Lung (tissue), 12 donors: Measurements from ENCODE around the gene RFX8. TPM values are rescaled to one million over a fixed set of nuclear protein-coding genes. Genes with fewer than 3 reads are reported as not detected.

ENCODE experiments used
- ATAC-seq: fragments of 200-7000 bp; cut with Tn5 transposase; one replicate; pipeline ENCODE4 v1.9.1; 2020; ENCODE audit warnings: moderate number of reproducible peaks; ENCODE audit not compliant: insufficient read depth, low FRiP score
- DNase-seq, 3 donors: peaks; one replicate each; pipeline ENCODE4 v3.0.0-alpha.2; 2013 to 2017
- H3K27ac ChIP-seq, 2 donors: one replicate each; pipeline ENCODE4 v1.5.1; 2013; ENCODE audit warnings: mild to moderate bottlenecking in 2 of 2, moderate library complexity in 2 of 2, control low read depth in 1 of 2, inconsistent platforms in 1 of 2, low read depth in 1 of 2, low read length in 1 of 2
- H3K27me3 ChIP-seq, 3 donors: one replicate each; pipeline ENCODE4 v1.5.1; 2013; ENCODE audit warnings: low read length in 2 of 3; ENCODE audit not compliant: control insufficient read depth in 3 of 3, insufficient read depth in 3 of 3
- H3K36me3 ChIP-seq, 4 donors: one replicate each; pipeline ENCODE4 v1.5.1; 2013; ENCODE audit warnings: low read length in 4 of 4, mild to moderate bottlenecking in 1 of 4, moderate library complexity in 1 of 4; ENCODE audit not compliant: control insufficient read depth in 4 of 4, insufficient read depth in 4 of 4
- H3K4me1 ChIP-seq, 5 donors: one replicate each; pipeline ENCODE4 v1.5.1; 2013; ENCODE audit warnings: low read length in 5 of 5, mild to moderate bottlenecking in 2 of 5, moderate library complexity in 1 of 5; ENCODE audit not compliant: control insufficient read depth in 5 of 5, insufficient read depth in 5 of 5
- H3K4me3 ChIP-seq: one replicate; pipeline ENCODE4 v1.5.1; 2013; ENCODE audit warnings: mild to moderate bottlenecking, control low read depth, moderate library complexity
- H3K9ac ChIP-seq, 2 donors: one replicate each; pipeline ENCODE4 v1.5.1; 2013; ENCODE audit warnings: low read length in 2 of 2, control low read depth in 1 of 2; ENCODE audit not compliant: insufficient read depth in 1 of 2
- H3K9me3 ChIP-seq, 4 donors: one replicate each; pipeline ENCODE4 v1.5.1; 2013; ENCODE audit warnings: low read length in 3 of 4, mild to moderate bottlenecking in 1 of 4, moderate library complexity in 1 of 4; ENCODE audit not compliant: control insufficient read depth in 4 of 4, insufficient read depth in 3 of 4
- WGBS, 2 donors: extraction: QIAGEN DNeasy Blood & Tissue Kit; methylation state at CpG; one replicate each; pipeline ENCODE4 v1.1.7; 2013; 5-methylcytosine and 5-hydroxymethylcytosine counted together
- polyA plus RNA-seq, 2 donors: library from polyadenylated mRNA; stranded (reverse); fragments of 200-250 nt; gene quantifications; one replicate each; pipeline ENCODE4 v1.2.1, GENCODE V29; 2013
- total RNA-seq, 2 donors: library from RNA; depleted of rRNA in 1 of 2; stranded (reverse); fragments of >200 nt in 1 of 2; gene quantifications; one replicate each; pipeline ENCODE4 v1.2.1, GENCODE V29; 2014 to 2021
- TF ChIP-seq, protein P1 (sequence below): IDR thresholded peaks from 2 replicates; pipeline ENCODE4 v1.5.1; 2012; ENCODE audit warnings: mild to moderate bottlenecking; ENCODE audit errors: control extremely low read depth, extremely low read depth
- donor health status: control.
- donor health status: control.
- donor health status: Bipolar disorder and iron deficiency.
- donor health status: healthy.
- donor health status: DM: yes; HTN: yes; CAD: no.

Gene RFX8
- total and polyA plus RNA-seq, 4 donors: 0.11 to 0.88 (median 0.36) TPM

DNA sequence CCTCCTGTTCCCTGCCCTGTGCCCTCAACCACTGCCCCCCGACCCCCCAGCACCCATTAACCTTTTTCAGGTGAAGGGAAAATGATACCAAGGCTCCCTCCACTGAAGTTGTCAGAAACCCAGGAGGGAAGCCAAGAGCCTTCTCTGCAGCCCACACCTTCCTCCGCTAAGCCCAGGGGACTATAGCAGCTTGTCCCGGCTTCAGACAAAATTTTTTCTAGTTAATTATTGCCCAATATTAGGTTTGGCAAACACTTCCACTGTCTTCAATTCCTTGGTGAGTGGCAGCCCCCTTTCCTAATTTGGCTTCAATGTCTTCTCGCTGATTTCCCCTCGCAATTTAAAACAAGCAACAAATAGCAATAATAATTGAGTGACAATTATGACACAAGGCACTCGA lies 23.9 kb downstream of the RFX8 start:
- no peak for ATAC-seq
- no peak for DNase-seq
- Histone ChIP-seq H3K9me3 (no peaks in the 10 kb centered on the region), H3K36me3 (no peaks in the 10 kb centered on the region), H3K27ac (no peak overlapping the region), H3K9ac (no peak overlapping the region), H3K4me3 (no peak overlapping the region), H3K4me1 (no peaks in the 10 kb centered on the region), H3K27me3 (no peaks in the 10 kb centered on the region)
- 55 to 74% methylated on average over 6 of the region's 6 CpGs for WGBS, 2 donors
- TF ChIP-seq, protein P1, sequence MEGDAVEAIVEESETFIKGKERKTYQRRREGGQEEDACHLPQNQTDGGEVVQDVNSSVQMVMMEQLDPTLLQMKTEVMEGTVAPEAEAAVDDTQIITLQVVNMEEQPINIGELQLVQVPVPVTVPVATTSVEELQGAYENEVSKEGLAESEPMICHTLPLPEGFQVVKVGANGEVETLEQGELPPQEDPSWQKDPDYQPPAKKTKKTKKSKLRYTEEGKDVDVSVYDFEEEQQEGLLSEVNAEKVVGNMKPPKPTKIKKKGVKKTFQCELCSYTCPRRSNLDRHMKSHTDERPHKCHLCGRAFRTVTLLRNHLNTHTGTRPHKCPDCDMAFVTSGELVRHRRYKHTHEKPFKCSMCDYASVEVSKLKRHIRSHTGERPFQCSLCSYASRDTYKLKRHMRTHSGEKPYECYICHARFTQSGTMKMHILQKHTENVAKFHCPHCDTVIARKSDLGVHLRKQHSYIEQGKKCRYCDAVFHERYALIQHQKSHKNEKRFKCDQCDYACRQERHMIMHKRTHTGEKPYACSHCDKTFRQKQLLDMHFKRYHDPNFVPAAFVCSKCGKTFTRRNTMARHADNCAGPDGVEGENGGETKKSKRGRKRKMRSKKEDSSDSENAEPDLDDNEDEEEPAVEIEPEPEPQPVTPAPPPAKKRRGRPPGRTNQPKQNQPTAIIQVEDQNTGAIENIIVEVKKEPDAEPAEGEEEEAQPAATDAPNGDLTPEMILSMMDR: no peak

DNA sequence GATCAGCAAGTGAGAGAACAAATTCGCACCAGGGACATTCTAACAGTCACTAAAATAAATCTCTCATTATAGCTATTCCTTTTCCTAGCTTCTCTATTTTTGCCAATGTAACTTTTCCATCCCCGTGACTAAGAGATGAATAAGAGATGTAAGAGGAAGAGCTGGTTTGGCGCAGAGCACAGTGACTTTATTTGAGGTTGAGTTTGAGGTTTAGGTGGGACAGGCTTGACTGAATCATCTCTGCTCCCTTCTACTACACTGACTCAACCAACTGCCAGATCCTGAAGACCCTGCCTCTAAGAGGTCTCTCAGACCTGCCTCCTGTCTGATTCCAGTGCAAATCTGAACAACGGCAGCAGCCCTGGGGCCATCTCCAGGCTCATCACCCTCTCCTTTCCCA lies 28.0 kb downstream of the RFX8 start:
- Histone ChIP-seq H3K4me1 (no peaks in the 10 kb centered on the region), H3K27ac (no peak overlapping the region), H3K4me3 (no peak overlapping the region), H3K9ac (no peak overlapping the region), H3K9me3 (peaks cover 0 to 8% (median under 1%) of the 10 kb centered on the region in 4 donors), H3K27me3 (no peaks in the 10 kb centered on the region), H3K36me3 (no peaks in the 10 kb centered on the region)
- TF ChIP-seq, protein P1: no peak
- 53 to 71% methylated on average over 4 of the region's 4 CpGs for WGBS, 2 donors
- DNase-seq: no peak
- no peak for ATAC-seq

DNA sequence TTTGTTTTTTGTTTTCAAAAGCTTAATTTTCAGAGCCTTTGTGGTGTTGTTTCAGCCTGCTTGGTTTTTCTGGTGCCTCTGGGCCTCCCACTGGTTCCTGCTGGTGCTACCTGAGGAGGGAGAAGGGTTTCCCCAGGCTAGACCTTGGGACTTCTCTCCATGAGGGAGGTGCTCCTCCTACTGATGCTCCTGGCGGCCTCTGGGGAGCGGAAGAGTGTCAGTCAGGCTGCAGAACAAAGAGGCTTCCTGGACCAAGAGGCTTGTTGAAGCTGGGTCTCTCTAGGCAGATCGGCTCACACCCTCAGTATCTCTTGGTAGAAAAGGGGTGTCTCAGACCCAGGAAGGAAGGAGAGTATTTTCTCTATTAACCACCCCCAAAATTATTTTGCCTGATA lies 32.2 kb downstream of the RFX8 start:
- Histone ChIP-seq H3K9me3 (peaks cover 0 to 8% (median under 1%) of the 10 kb centered on the region in 4 donors), H3K36me3 (no peaks in the 10 kb centered on the region), H3K27me3 (no peaks in the 10 kb centered on the region), H3K4me1 (peaks cover 0 to 10% (median 5%) of the 10 kb centered on the region in 5 donors), H3K4me3 (no peak overlapping the region), H3K9ac (no peak overlapping the region), H3K27ac (no peak overlapping the region)
- DNase-seq: no peak
- ATAC-seq: no peak
- WGBS, 2 donors: 92 to 94% methylated on average over 3 of the region's 3 CpGs
- TF ChIP-seq, protein P1: no peak

DNA sequence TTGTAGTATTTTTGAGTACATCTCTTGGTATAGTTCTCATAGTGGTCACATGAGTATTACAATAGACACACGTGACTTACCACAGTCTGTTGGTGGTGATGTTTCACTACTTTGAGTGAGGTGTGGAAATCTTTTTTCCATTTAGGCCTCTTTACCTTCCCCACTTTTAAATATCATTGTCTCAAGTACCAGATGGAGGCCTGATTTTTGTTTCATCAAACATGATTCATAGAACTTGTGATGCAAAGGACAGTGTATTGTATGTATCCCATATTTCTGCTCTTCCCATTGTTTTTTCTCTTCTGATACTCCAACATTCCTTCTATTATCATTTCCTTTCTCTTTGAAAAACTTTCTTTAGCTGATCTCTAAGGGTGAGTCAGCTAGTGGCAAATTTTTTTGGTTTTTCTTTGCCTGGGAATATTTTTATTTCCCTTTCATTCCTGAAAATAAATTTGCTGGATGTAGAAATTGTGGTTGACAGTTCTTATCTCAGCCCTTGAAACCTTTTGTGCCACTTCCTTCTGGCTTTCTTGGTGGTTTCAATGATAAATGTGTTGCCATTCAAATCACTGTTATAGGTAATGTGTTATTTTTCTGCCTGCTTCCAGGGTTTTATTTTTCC lies 32.8 kb downstream of the RFX8 start:
- no peaks in the 10 kb centered on the region for H3K27me3 ChIP-seq
- no peak overlapping the region for H3K4me3 ChIP-seq
- no peak overlapping the region for H3K27ac ChIP-seq
- TF ChIP-seq, protein P1: no peak
- peaks cover 0 to 8% (median under 1%) of the 10 kb centered on the region in 4 donors for H3K9me3 ChIP-seq
- DNase-seq: no peak
- H3K9ac ChIP-seq: no peak overlapping the region
- ATAC-seq: no peak
- H3K4me1 ChIP-seq: peaks cover 0 to 10% (median 5%) of the 10 kb centered on the region in 5 donors
- H3K36me3 ChIP-seq: no peaks in the 10 kb centered on the region
- 33 to 66% methylated on average over 1 of the region's 1 CpG for whole genome bisulfite sequencing, 2 donors
